Measurements from ENCODE around the gene ITPKB.
"Not testable (repeated sequence)": the region's sequence is repeated elsewhere in the genome, so short reads cannot be mapped to it uniquely, and the experiment has no call there.

Gene ITPKB

GRCh38 chr1:226648421-226648820, 90.7 kb downstream of the ITPKB start:
- no peak for DNase-seq

GRCh38 chr1:226647719-226648118, 91.4 kb downstream of the ITPKB start:
- no peak for DNase-seq

- DNase-seq: no peak
Measured at GRCh38 chr1:226646870-226647449, 92.1 kb downstream of the ITPKB start.

- no peak for DNase-seq
Measured at GRCh38 chr1:226646026-226646869, 92.8 kb downstream of the ITPKB start.

- no peak for DNase-seq
Measured at GRCh38 chr1:226645279-226645976, 93.7 kb downstream of the ITPKB start.

GRCh38 chr1:226644541-226645176, 94.4 kb downstream of the ITPKB start:
- no peak for DNase-seq

- DNase-seq: no peak
Measured at GRCh38 chr1:226643611-226644540, 95.2 kb downstream of the ITPKB start.

GRCh38 chr1:226643177-226643576, 95.9 kb downstream of the ITPKB start:
- no peak for DNase-seq

GRCh38 chr1:226642421-226642820, 96.7 kb downstream of the ITPKB start:
- no peak for DNase-seq

GRCh38 chr1:226641671-226642231, 97.3 kb downstream of the ITPKB start:
- DNase-seq: no peak

GRCh38 chr1:226640321-226641136, 98.6 kb downstream of the ITPKB start:
- DNase-seq: no peak

- DNase-seq: no peak
Measured at GRCh38 chr1:226639631-226640061, 99.4 kb downstream of the ITPKB start.

GRCh38 chr1:226639206-226639605, 99.9 kb downstream of the ITPKB start:
- not testable (repeated sequence) for DNase-seq

GRCh38 chr1:226638608-226639007, 100.5 kb downstream of the ITPKB start:
- DNase-seq: no peak

- DNase-seq: no peak
Measured at GRCh38 chr1:226638001-226638601, 101.0 kb downstream of the ITPKB start.

GRCh38 chr1:226637147-226637935, 101.7 kb downstream of the ITPKB start:
- DNase-seq: no peak

- DNase-seq: no peak
Measured at GRCh38 chr1:226636847-226637096, 102.3 kb downstream of the ITPKB start.

- DNase-seq: no peak
Measured at GRCh38 chr1:226635456-226635941, 103.6 kb downstream of the ITPKB start.

GRCh38 chr1:226634611-226635246, 104.4 kb downstream of the ITPKB start:
- no peak for DNase-seq

Data from NCI-H1436 (cell line).